Choroid plexus epithelial cell (primary cell): ENCODE measurements around the gene WBP2.

ENCODE experiments used
- DNase-seq: peaks from one replicate; pipeline ENCODE4 v3.0.0-alpha.2; 2010; ENCODE audit warnings: low read depth
- H3K4me3 ChIP-seq: 2 replicates; pipeline ENCODE4 v1.5.1; 2011; ENCODE audit warnings: low read depth, mild to moderate bottlenecking, control low read depth, low read length, moderate library complexity
- CTCF ChIP-seq: conservative IDR thresholded peaks from 2 replicates; pipeline ENCODE4 v1.5.1; 2011; ENCODE audit warnings: low read depth, mild to moderate bottlenecking, control low read depth, inconsistent platforms, low read length, moderate library complexity

The WBP2 gene

GRCh38 chr17:75898791-75899190, 43.7 kb upstream of the WBP2 start:
- no peak for TF ChIP-seq CTCF
- no peak for DNase-seq
- no peak overlapping the region for H3K4me3 ChIP-seq

- H3K4me3 ChIP-seq: no peak overlapping the region
Measured at GRCh38 chr17:75898065-75898464, 42.9 kb upstream of the WBP2 start.

GRCh38 chr17:75897160-75898019, 42.3 kb upstream of the WBP2 start:
- peak overlapping the region; percentile 89 for H3K4me3 ChIP-seq
- TF ChIP-seq CTCF: no peak

More at GRCh38 chr17:75898065-75898464, 42.9 kb upstream of the WBP2 start:
- DNase-seq: no peak
- no peak for TF ChIP-seq CTCF

GRCh38 chr17:75896415-75897159, 41.5 kb upstream of the WBP2 start, which contains the start of gene TRIM65:
TSS of gene TRIM65 (minus strand) at chr17:75896951. CDS start at chr17:75896937, 14 bp downstream.
- peak within 1 kb of the TSS; percentile 89 for H3K4me3 ChIP-seq
- peak; percentile 23 for TF ChIP-seq CTCF
- DNase-seq: peak; percentile 67

More at GRCh38 chr17:75897160-75898019, 42.3 kb upstream of the WBP2 start:
- no peak for DNase-seq

GRCh38 chr17:75895370-75896155, 40.4 kb upstream of the WBP2 start:
- H3K4me3 ChIP-seq: peak overlapping the region; percentile 41
- no peak for DNase-seq
- TF ChIP-seq CTCF: peak; percentile 36

- no peak for TF ChIP-seq CTCF
- no peak overlapping the region for H3K4me3 ChIP-seq
- no peak for DNase-seq
Measured at GRCh38 chr17:75894049-75894733, 39.1 kb upstream of the WBP2 start.
